Transverse colon (tissue), 4 donors: ENCODE data around the gene RNASE11.
"Not testable (repeated sequence)": the region's sequence is repeated elsewhere in the genome, so short reads cannot be mapped to it uniquely, and the experiment has no call there.

Experiments
- EP300 ChIP-seq: sonication (generic); formaldehyde crosslinking; IDR thresholded peaks from one replicate; pipeline ENCODE4 v1.6.1; 2017; ENCODE audit warnings: antibody characterized with exemption, low read depth
- POLR2A ChIP-seq: fragments of 450-650 bp; IDR thresholded peaks from one replicate; pipeline ENCODE4 v1.6.1; 2016; ENCODE audit warnings: antibody characterized with exemption, mild to moderate bottlenecking, moderate library complexity
- POLR2AphosphoS5 ChIP-seq, 3 donors: sonication (generic); formaldehyde crosslinking; IDR thresholded peaks; one replicate each; pipeline ENCODE4 v1.6.1; 2016; ENCODE audit warnings: antibody characterized with exemption in 3 of 3
- TF ChIP-seq, protein P1 (sequence below), 5 experiments: fragments of 200-600 bp in 3 of 5; fragments of 450-650 bp in 2 of 5; sonication (generic) in 3 of 5; IDR thresholded peaks; 1 replicate in 2 of 5; 2 replicates in 3 of 5; pipeline ENCODE4 v1.5.1; 2016 to 2017; ENCODE audit warnings: antibody characterized with exemption in 5 of 5, inconsistent platforms in 3 of 5, mild to moderate bottlenecking in 2 of 5, moderate library complexity in 1 of 5

GRCh38 chr14:20570720-20571119 is 17.1 kb downstream of the RNASE11 start:
- TF ChIP-seq, protein P1, sequence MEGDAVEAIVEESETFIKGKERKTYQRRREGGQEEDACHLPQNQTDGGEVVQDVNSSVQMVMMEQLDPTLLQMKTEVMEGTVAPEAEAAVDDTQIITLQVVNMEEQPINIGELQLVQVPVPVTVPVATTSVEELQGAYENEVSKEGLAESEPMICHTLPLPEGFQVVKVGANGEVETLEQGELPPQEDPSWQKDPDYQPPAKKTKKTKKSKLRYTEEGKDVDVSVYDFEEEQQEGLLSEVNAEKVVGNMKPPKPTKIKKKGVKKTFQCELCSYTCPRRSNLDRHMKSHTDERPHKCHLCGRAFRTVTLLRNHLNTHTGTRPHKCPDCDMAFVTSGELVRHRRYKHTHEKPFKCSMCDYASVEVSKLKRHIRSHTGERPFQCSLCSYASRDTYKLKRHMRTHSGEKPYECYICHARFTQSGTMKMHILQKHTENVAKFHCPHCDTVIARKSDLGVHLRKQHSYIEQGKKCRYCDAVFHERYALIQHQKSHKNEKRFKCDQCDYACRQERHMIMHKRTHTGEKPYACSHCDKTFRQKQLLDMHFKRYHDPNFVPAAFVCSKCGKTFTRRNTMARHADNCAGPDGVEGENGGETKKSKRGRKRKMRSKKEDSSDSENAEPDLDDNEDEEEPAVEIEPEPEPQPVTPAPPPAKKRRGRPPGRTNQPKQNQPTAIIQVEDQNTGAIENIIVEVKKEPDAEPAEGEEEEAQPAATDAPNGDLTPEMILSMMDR (IDR thresholded peaks at IDR 0.05) = not testable (repeated sequence)
- not testable (repeated sequence) for TF ChIP-seq POLR2AphosphoS5 (IDR thresholded peaks at IDR 0.05); POLR2A; EP300
